HG03064 (cell line): ENCODE data around the gene TSHZ3.

Experiments used
- ATAC-seq: cut with Tn5 transposase; IDR thresholded peaks from one replicate; pipeline ENCODE4 v1.9.1; 2021; ENCODE audit warnings: low read depth; ENCODE audit not compliant: unreplicated experiment

TSHZ3 gene

GRCh38 chr19:31314849-31315629, 34.2 kb downstream of the TSHZ3 start:
- no peak for ATAC-seq

- no peak for ATAC-seq
Measured at GRCh38 chr19:31314156-31314555, 35.1 kb downstream of the TSHZ3 start.

DNA sequence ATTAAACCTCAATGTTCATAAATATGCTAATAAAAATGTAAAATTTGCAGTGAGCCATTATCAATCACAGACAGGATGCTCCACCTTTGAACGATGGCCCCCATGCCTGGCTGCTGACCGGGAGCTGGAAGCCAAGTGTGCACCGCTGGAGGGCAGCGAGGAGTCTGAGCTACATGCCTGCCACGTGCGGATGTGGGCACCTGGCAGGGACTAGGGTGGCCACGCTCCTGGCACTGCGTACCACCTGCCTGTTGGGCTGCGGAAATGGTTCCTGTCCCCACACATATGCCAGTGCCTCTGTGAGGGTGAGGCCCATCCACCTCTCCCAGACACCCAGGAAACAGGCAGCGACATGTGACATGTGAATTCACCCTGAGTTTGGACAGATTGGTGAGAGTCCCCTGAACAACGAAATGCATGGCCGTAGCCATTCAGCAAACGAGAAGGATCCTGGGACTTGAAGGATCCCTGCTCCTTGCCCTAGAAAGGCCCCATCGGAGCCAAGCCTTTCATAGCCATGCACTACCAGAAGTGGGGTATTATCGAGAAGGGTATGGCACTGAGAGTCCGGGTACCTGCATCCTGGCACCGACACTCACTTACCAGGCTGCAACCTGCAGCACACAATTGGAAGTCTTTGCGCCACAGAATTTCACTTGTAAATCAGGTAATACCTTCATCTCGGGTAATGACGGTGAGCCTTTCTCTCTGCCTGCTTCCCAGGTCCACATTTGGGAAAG, 35.8 kb downstream of the TSHZ3 start:
- ATAC-seq: no peak

DNA sequence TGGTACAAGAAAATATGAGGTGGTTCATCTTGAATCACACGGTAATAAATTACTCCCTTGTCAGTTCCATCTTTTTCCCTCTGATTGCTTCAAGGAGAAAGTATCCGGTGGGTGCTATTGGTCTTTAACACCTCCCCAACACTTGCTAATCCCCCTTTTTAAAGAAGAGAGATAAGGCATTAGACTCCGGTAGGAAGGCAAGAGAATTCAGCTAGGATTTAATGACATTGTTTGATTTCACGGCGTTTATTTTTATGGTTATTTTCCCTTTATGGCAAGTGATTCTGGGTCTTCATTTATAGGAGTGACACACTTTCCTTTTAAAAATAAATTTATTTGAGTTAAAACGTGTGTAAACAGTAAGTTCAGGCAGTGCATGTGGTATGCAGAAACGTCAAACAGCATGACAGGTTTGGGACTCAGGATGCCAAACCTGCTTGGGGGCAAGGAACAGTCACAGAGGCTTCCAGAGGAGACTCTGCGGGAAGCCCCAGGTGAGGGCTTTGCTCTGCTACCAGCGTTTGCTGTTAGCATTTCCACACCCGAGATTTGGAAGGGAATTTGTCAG, 36.5 kb downstream of the TSHZ3 start:
- no peak for ATAC-seq

DNA sequence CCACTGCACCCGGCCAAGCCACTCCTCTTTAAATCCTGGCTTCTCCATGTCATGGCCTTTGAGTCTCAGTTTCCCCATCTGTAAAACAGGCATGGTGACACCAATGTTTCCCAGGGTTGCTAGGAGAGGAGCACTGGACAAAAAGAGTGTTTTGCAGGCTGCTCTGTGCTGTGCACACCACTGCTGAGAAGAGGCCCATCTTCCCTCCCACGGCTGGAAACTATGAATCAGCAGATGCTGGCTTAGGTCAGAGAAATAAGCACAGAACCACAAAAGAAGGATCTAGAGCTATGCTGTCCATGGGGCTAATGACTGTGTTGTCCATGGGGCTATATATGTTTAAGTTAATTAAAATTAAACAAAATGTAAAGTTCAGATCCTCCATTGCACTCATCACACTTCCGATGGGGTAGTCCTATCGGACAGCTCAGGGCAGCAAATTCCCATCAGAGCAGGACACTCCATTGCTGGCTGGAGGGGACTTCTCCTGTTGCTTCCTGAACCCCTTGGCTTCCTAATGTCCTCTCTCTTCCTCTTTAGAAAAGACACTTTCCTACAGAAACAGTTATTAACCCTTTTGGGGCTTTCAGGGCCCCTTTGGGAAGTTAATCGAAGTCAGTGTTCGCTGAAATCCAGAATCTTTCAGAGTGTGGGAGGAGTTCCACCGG, 37.1 kb downstream of the TSHZ3 start:
- no peak for ATAC-seq

- no peak for ATAC-seq
Measured at GRCh38 chr19:31310432-31311133, 38.7 kb downstream of the TSHZ3 start.

- no peak for ATAC-seq
Measured at GRCh38 chr19:31308781-31309180, 40.5 kb downstream of the TSHZ3 start.

- no peak for ATAC-seq
Measured at GRCh38 chr19:31307071-31307669, 42.1 kb downstream of the TSHZ3 start.

- no peak for ATAC-seq
Measured at GRCh38 chr19:31306006-31306753, 43.1 kb downstream of the TSHZ3 start.

DNA sequence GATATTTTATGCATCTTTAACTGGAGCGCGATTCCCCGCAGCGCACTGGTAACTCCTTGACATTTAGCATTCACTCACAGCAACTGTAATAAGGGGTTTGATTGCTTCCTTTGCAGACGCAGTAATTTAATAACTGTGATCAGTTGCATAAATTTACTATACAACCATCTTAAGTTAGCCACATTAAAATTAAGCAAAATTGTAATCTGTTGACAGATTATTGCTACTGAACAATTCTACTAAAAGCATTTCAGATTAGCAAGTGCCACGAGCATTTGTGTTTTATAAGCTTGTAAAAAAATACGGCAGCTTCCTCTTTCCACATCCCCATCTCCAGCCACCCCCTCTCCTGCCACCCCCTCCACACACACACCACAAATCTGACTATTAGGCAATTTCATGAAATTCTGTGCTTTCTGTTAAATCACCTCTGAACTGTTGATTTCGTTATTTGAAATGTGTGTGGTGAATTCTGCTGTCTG, 44.4 kb downstream of the TSHZ3 start:
- no peak for ATAC-seq

DNA sequence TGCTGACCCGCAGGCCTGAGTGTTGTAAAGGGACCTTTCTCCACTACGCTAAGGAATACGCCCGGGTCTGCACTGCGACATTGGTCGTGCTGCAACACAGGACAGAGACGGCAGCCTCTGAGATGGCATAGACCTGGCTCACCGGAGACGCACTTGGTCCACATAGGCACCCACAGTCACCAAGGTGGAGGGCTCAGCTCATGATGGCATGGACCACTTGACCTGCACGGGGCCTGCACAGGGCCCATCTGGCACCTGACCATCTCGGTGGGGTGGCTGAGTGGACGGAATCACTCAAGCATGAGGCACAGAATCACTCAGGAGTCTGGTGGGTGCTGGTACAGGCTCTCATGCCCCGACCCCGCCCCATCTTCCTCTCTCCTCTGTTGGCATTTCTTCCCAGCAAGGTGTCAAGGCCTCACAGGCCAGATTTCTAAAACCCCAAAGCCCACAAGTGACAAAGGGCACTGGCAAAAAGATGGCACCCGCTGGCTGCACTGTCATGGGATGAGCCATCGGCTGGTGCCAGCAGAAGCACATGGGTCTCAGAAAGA, 45.9 kb downstream of the TSHZ3 start:
- no peak for ATAC-seq

DNA sequence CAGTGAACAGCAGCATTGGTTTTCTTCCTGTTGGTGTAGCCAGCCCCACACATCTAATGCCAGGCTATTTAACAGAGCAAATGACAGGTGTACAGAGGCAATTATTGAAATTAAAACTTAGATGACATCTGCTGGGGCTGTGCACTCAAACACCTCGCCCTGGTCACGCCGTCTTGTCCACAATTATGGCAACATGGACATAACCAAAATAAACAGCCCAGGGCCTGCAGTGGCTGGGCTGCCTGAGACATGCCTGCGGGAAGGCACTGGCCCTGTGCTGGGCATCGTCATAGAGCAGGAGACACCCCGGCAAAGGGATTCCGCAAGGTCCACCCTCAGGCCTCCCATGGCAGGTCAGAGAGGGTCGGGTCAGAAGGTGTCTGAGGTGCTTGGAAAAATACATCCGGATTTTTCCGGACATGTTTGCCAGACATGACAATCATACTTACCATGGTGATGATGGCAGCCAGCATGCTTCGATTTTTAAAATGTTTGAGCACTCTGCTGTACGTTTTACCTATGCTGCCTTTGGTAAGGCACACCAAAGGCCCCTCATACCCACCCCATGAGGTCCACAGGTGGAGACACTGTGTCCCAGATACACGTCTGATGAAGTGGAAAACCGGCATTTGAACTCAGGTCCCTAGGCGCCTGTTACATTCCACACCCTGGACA, 47.8 kb downstream of the TSHZ3 start:
- no peak for ATAC-seq

DNA sequence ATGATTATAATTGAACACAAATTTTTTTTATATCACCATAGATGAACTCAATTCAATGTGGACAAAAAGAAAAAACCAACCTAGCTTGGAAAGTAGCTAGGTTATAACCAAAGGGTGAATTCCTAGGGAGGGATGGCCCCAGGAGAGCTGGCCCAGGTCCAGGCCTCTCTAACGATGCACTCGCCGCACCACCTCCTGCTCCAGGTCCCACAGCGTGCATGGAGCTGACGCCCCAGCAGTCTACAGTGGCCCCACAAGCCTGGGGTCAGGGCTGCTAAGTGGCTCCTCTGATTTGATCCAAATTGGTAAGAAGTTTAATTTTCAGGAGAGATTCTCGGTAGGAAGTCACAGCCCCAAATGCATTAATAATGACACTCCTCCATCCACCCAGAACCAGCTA, 48.8 kb downstream of the TSHZ3 start:
- no peak for ATAC-seq

DNA sequence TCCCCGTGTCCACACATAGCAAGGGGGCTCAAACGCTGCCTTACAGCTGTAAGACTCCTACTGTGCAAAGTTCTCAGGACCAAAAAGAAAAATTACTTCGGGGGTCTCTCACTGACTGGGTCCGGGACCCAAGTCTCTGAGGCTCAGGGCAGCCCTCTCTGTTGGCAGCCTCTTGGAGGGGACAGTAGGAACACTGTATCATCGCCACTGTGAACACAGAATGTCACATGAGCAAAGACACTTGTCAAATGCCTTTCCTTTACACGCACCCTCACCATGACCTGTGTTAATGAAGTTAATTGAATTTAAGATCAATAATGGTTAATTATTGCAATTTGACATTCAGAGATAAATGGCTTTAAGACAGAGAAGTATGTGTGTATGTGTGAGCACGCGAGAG, 49.6 kb downstream of the TSHZ3 start:
- ATAC-seq: no peak

- ATAC-seq: no peak
Measured at GRCh38 chr19:31297991-31298390, 51.2 kb downstream of the TSHZ3 start.

DNA sequence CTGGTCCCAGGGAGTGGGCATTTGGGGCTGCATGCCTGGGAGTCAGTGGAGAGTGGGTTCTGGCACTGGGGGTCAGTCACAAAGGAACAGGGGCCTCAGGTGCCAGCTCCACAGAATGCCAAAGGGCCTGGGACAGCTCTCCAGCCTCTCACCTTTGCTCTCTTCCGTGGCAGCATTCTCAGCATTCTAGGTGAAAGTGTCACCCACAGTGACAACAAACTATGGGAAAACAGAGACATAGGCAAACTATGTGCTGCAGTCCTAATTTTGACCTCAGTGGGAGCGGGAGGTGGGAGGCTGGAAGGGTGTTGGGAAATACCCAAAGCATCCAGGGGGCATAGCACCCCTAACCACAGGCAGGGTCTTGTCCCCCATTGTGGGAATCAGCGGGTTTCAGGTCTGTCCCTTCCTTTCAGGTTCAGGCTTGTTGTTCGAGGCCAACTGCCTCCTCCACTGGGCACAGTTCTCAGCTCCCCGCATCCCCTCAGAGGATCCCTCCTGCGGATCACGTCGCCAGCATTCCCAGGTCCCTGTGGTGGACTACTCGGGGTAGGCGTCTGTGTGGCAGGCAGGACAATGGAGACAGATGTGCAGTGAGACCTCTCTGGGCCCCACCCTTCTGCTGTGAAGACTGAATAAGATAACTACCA, 52.4 kb downstream of the TSHZ3 start:
- ATAC-seq: no peak

DNA sequence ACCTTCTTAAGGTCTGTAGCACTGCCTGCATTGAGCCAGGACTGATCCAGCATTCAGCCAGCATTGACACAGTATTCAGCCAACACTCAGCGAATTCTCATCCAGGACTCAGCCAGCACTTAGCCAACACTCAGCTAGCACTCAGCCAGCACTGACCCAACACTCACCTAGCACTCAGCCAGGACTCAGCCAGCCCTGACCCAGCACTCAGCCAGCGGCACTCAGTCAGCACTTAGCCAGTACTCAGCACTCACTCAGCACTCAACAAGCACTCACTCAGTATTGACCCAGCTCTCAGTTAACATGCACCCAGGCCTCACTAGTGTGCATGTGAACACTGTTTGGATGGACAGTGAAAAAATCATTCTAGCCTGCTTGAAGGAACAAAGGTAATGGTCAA, 55.0 kb downstream of the TSHZ3 start:
- ATAC-seq: no peak

DNA sequence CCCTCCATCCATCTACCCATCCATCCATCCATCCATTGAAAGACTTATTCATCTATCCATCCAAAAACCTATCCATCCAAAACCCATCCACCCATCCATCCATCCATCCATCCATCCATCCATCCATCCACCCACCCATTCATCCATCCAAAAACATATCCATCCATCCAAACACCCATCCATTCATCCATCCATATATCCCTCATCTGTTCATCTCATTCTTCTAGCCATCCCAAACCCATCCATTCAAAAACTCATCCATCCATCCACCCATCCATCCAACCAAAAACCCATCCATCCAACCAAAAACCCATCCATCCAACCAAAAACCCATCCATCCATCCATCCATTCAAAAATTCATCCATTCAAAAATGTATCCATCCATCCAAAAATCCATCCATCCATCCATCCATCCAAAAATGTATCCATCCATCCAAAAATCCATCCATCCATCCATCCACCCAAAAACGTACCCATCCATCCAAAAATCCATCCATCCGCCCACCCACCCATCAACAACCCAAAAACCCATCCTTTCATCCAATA, 56.5 kb downstream of the TSHZ3 start:
- no peak for ATAC-seq
